ENCODE data around the gene FAM209B. TPM values are rescaled to one million over a fixed set of nuclear protein-coding genes. Genes with fewer than 3 reads are reported as not detected.
"Not testable (repeated sequence)": the region's sequence is repeated elsewhere in the genome, so short reads cannot be mapped to it uniquely, and the experiment has no call there.

Gene FAM209B
- total and polyA plus RNA-seq, 2 experiments from 2014 or later = not detected

GRCh38 chr20:56518721-56519398, 14.2 kb upstream of the FAM209B start:
- Histone ChIP-seq H3K9me3 (ENCODE audit: low read depth) (peaks cover 5% of the 10 kb centered on the region), H2AFZ (no peak overlapping the region), H3K4me3 (no peak overlapping the region), H3K4me2 (no peak overlapping the region), H3K9me2 (replicated peaks; ENCODE audit: insufficient read depth) (no peaks in the 10 kb centered on the region), H3K79me2 (no peaks in the 10 kb centered on the region), H3K4me1 (ENCODE audit: insufficient read depth) (no peaks in the 10 kb centered on the region), H3K36me3 (replicated peaks; ENCODE audit: insufficient read depth, low read depth) (no peaks in the 10 kb centered on the region), H3K27ac (no peak overlapping the region), H4K20me1 (ENCODE audit: insufficient read depth, poor library complexity, severe bottlenecking) (no peaks in the 10 kb centered on the region), H3K27me3 (no peaks in the 10 kb centered on the region)
- no peak for DNase-seq (ENCODE audit: low spot score)
- TF ChIP-seq EZH2phosphoT487 (IDR thresholded peaks at IDR 0.05; ENCODE audit: low read depth, severe bottlenecking, unreplicated experiment) (no peak), CTCF (IDR thresholded peaks at IDR 0.05; ENCODE audit: poor library complexity) (no peak), EZH2 (IDR thresholded peaks at IDR 0.05; ENCODE audit: borderline replicate concordance) (no peak)
- 95% methylated on average over 10 of the region's 10 CpGs for WGBS (ENCODE audit: low lambda C conversion rate, missing lambda C conversion rate)

- no peaks in the 10 kb centered on the region for H3K79me2 ChIP-seq
- no peaks in the 10 kb centered on the region for H3K4me1 ChIP-seq (ENCODE audit: insufficient read depth)
- no peaks in the 10 kb centered on the region for H3K36me3 ChIP-seq (replicated peaks; ENCODE audit: insufficient read depth, low read depth)
- H3K9me2 ChIP-seq (replicated peaks; ENCODE audit: insufficient read depth) = no peaks in the 10 kb centered on the region
- H3K4me3 ChIP-seq = no peak overlapping the region
- H3K4me2 ChIP-seq = no peak overlapping the region
- H4K20me1 ChIP-seq (ENCODE audit: insufficient read depth, poor library complexity, severe bottlenecking) = no peaks in the 10 kb centered on the region
- no peak for DNase-seq (ENCODE audit: low spot score)
- no peaks in the 10 kb centered on the region for H3K27me3 ChIP-seq
- 97% methylated on average over 10 of the region's 10 CpGs for WGBS (ENCODE audit: low lambda C conversion rate, missing lambda C conversion rate)
- H3K27ac ChIP-seq = no peak overlapping the region
- TF ChIP-seq EZH2 (IDR thresholded peaks at IDR 0.05; ENCODE audit: borderline replicate concordance) = no peak
- TF ChIP-seq EZH2phosphoT487 (IDR thresholded peaks at IDR 0.05; ENCODE audit: low read depth, severe bottlenecking, unreplicated experiment) = no peak
- TF ChIP-seq CTCF (IDR thresholded peaks at IDR 0.05; ENCODE audit: poor library complexity) = no peak
- H3K9me3 ChIP-seq (ENCODE audit: low read depth) = peaks cover 5% of the 10 kb centered on the region
- H2AFZ ChIP-seq = no peak overlapping the region
These were observed 13.5 kb upstream of the FAM209B start for GRCh38 chr20:56519551-56519950.

DNA sequence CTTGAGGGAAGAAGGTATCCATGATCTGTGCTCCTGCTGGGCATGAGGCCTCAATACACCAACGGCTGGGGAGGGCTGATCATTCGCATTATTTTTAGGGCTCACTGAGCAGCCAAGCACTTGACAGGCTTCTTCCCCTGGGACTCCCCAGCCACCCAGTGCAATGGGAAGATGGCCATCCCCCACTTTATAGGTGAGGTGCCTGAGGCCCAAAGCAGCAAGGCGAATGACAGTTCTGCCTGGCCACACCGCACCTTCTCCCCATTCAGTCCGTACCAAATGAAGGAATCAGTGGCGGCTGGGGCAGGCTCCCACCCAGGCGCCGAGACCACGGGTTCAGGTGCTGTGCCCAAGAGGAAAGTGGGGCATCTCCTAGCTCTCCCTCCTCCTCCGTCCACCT, 12.9 kb upstream of the FAM209B start:
- Histone ChIP-seq H3K4me3 (no peak overlapping the region), H3K4me1 (ENCODE audit: insufficient read depth) (no peaks in the 10 kb centered on the region), H3K9me3 (ENCODE audit: low read depth) (peaks cover 5% of the 10 kb centered on the region), H3K36me3 (replicated peaks; ENCODE audit: insufficient read depth, low read depth) (no peaks in the 10 kb centered on the region), H4K20me1 (ENCODE audit: insufficient read depth, poor library complexity, severe bottlenecking) (no peaks in the 10 kb centered on the region), H3K9me2 (replicated peaks; ENCODE audit: insufficient read depth) (no peaks in the 10 kb centered on the region), H2AFZ (no peak overlapping the region), H3K4me2 (no peak overlapping the region), H3K27ac (no peak overlapping the region), H3K27me3 (no peaks in the 10 kb centered on the region), H3K79me2 (no peaks in the 10 kb centered on the region)
- DNase-seq (ENCODE audit: low spot score) = no peak
- WGBS (ENCODE audit: low lambda C conversion rate, missing lambda C conversion rate) = 98% methylated on average over 10 of the region's 10 CpGs
- no peak for TF ChIP-seq EZH2phosphoT487 (IDR thresholded peaks at IDR 0.05; ENCODE audit: low read depth, severe bottlenecking, unreplicated experiment)
- no peak for TF ChIP-seq CTCF (IDR thresholded peaks at IDR 0.05; ENCODE audit: poor library complexity)
- TF ChIP-seq EZH2 (IDR thresholded peaks at IDR 0.05; ENCODE audit: borderline replicate concordance) = no peak

DNA sequence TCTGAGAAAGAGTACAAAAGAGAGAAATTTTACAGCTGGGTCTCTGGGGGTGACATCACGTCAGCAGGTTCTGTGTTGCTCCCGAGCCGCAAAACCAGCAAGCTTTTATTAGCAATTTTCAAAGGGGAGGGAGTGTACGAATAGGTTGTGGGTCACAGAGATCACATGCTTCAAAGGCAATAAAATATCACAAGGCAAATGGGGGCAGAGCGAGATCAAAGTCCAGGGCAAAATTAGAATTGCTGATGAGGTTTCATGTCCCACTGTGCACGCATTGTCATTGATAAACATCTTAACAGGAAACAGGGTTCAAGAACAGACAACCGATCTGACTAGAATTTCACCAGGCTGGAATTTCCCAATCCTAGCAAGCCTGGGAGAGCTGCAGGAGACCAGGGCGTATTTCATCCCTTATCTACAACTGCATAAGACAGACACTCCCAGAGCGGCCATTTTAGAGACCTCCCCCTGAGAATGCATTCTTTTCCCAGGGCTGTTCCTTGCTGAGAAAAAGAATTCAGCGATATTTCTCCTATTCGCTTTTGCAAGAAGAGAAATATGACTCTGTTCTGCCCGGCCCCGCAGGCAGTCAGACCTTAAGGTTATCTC, 12.2 kb upstream of the FAM209B start:
- H3K9me2 ChIP-seq (replicated peaks; ENCODE audit: insufficient read depth); H3K27ac ChIP-seq; H3K27me3 ChIP-seq; H3K4me3 ChIP-seq; H4K20me1 ChIP-seq (ENCODE audit: insufficient read depth, poor library complexity, severe bottlenecking); H3K36me3 ChIP-seq (replicated peaks; ENCODE audit: insufficient read depth, low read depth); H3K4me1 ChIP-seq (ENCODE audit: insufficient read depth); H3K4me2 ChIP-seq; H2AFZ ChIP-seq; H3K79me2 ChIP-seq; DNase-seq (ENCODE audit: low spot score); H3K9me3 ChIP-seq (ENCODE audit: low read depth): not testable (repeated sequence)
- 95% methylated on average over 13 of the region's 13 CpGs for WGBS (ENCODE audit: low lambda C conversion rate, missing lambda C conversion rate)

All from hepatocyte (in vitro differentiated cells).